K562 (cell line): ENCODE results near the gene FES. TPM values are rescaled to one million over a fixed set of nuclear protein-coding genes. Genes with fewer than 3 reads are reported as not detected.

Source experiments
- CREB5 ChIP-seq: fragments of 250-450 bp; sonication (Bioruptor Pico); IDR thresholded peaks from 2 replicates; pipeline ENCODE4 v1.5.0; 2020; ENCODE audit warnings: mild to moderate bottlenecking
- CSDE1 ChIP-seq, 2 experiments: fragments of 450-650 bp; IDR thresholded peaks; 2 replicates each; pipeline ENCODE4 v1.6.1; 2016; ENCODE audit warnings: mild to moderate bottlenecking in 1 of 2
- TAF1 ChIP-seq: IDR thresholded peaks from 2 replicates; pipeline ENCODE4 v1.6.1; 2011; ENCODE audit warnings: mild to moderate bottlenecking, low read length, moderate library complexity; ENCODE audit not compliant: insufficient read depth, control insufficient read depth, severe bottlenecking; ENCODE audit errors: extremely low read depth
- ZBTB40 ChIP-seq, 2 experiments: fragments of 450-650 bp in 1 of 2; sonication (generic) in 1 of 2; formaldehyde crosslinking in 1 of 2; IDR thresholded peaks; 2 replicates each; pipeline versions ENCODE4 v1.7.1 to v1.9.0; 2016 to 2022; ENCODE audit warnings: inconsistent platforms in 1 of 2, mild to moderate bottlenecking in 1 of 2, missing genetic modification reagents in 1 of 2
- ZNF175 ChIP-seq: fragments of 200-800 bp; sonication (Bioruptor generic); IDR thresholded peaks from 2 replicates; pipeline ENCODE4 v1.6.1; 2016; ENCODE audit warnings: low read depth, mild to moderate bottlenecking, missing genetic modification characterization, missing compliant biosample characterization
- ZNF407 ChIP-seq: fragments of 450-650 bp; IDR thresholded peaks from 2 replicates; pipeline ENCODE4 v1.6.1; 2016; ENCODE audit warnings: low read depth
- polyA plus RNA-seq, 8 experiments: library from polyadenylated mRNA; depleted of rRNA in 4 of 8; stranded (reverse) in 5 of 8; unstranded in 3 of 8; fragments of >200 nt; fragmentation: Nextera tagmentation in 2 of 8; fragmentation: Illumina TruSeq in 1 of 8; extraction: Ambion mirVana in 2 of 8; extraction: Trizol in 1 of 8; gene quantifications; 2 replicates each; pipeline versions ENCODE4 v1.2.1 to v1.2.3, GENCODE V29; 2011 to 2014; ENCODE audit warnings: inconsistent platforms in 1 of 8, missing spikeins in 1 of 8
- total RNA-seq, 7 experiments: library from RNA; depleted of rRNA in 6 of 7; stranded (reverse); fragments of >200 nt in 6 of 7; fragmentation: Illumina TruSeq in 2 of 7; extraction: Trizol in 2 of 7; gene quantifications; 2 replicates each; pipeline versions ENCODE4 v1.2.1 to v1.2.3, GENCODE V29; 2011 to 2021; ENCODE audit warnings: low replicate concordance in 1 of 7

FES gene
- total and polyA plus RNA-seq, 9 of the 15 experiments (the other 6 are each of a cell fraction or from before 2014, with no cell fraction given), result 0.38 to 2.6 (median 0.82) TPM

GRCh38 chr15:90930861-90931574 lies 46.7 kb downstream of the FES start (continued):
- TF ChIP-seq ZBTB40 (IDR thresholded peaks at IDR 0.05), result no peak
- no peak for TF ChIP-seq ZBTB40 (CRISPR knock-in tag; IDR thresholded peaks at IDR 0.05)
- TF ChIP-seq TAF1, result peak; percentile 31
- TF ChIP-seq CSDE1 (IDR thresholded peaks at IDR 0.05), result no peak
- TF ChIP-seq ZNF175, result 0 out of 2 replicates have a peak, but pooled peaks have one; percentile 18
- no peak for TF ChIP-seq ZNF407
- peak; percentile 31; the same call in 1 of the 2 replicates for TF ChIP-seq CREB5 (CRISPR knock-in tag)
